GM15510 (cell line): Measurements from ENCODE around the gene CCN5.

Source experiments
- POLR2A ChIP-seq: IDR thresholded peaks from 3 replicates; pipeline ENCODE4 v1.6.1; 2011; ENCODE audit warnings: borderline replicate concordance; ENCODE audit not compliant: insufficient read length; ENCODE audit errors: extremely low read depth

Gene CCN5

DNA sequence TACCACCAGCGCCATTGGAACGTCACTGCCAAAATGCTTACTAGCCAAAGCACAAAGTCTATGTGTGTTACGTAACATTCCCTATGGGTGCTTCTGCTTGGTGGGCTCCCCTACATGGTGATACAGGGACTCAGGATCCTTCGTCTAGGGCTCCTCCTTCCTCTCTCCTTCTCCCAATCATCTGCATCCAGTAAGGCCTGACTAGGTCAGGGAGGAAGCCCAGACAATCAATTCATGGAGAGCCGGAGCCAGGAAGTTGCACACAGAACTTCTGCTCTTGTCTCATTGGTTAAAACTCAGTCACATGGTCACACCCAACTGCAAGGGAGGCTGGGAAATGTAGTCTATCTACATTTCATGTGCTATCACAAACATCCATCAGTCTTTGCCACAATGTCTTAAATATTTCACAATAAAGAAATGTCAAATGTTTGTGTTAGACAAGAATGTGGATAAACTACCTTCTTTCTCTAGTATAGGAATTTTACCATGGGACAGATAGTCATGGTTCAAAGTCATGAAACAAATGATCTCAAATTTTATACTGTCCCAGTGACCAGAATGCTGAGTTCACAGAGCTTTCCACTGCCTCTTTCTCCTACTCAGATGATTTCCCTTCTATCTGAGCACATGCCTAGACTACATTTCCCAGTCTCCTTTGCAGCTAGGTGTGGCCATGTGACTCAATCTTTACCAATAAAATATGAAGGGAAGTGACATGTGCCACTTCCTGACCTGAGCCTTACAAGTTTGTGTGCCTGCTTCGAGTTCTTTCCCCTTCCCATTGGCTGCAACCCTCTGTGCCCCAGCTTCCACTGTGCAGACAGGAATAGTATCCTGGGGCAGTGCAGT, 21.2 kb downstream of the CCN5 start:
- TF ChIP-seq POLR2A = no peak

DNA sequence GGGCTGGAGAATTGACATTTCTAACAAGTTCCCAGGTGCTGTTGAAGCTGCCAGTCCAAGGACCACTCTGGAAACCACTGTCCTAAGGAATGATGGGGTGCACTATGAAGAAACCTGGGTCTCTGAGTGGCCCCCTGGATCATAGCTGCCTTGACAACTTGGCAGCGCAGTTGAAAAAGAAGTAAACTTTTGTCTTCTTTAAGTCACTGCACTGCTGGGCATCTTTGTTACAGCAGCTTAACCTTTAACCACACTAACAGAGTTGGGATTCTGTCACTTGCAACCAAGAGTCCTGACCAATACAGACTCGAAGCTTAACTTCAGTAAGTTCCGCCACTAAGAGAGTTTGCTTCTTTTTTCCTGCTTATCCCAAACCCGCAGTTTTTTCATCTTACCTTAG, 21.9 kb downstream of the CCN5 start:
- no peak for TF ChIP-seq POLR2A

DNA sequence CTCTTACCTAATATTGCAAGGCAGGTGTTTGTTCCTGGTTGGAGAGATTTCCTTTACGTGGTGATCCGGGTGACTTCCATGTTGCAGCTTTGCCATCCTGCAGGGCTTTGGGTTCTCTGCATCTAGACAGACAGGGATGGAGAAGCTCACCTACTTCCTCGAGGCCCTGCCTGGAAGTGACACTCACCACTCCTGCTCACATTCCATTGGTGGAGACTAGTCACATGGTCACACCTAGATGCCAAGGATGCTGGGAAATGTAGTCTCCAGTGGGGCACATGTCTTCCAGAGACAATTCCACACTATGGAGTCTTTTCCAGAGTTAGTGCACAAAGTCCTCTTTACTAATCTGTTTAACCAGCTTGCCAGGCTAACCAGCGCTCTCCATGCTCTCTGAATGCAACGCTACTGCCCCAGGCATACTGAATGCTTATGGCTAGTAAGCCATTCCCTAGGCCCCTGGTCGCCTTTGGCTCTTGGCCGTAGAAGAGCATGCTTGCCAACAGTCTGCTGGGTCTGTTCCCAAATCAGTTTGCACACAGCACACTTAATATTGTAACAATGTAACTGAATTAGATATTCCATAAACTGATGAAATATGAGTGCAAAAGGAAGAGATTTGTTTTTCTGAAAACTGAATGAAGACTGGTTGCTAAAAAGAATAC, 23.8 kb downstream of the CCN5 start:
- TF ChIP-seq POLR2A = no peak

DNA sequence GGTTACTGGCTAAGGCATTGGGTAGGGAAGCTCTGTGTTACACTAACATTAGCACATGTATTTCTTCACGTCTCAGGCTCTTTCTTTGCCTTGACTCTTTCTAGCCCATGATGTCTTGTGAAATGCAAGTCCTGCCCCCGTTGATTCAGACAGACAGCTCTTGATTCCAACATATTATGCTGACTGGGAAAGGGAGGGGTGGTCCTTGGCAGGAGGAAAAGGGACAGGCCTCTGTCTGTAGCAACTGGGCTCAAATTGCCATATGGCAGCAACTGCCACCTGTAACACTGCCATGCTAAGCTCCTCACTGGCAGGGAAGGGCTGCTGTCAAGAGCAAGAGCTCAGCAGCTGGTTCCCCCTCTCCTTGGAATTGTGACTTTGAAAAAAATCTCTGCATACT, 24.8 kb downstream of the CCN5 start:
- TF ChIP-seq POLR2A = no peak

DNA sequence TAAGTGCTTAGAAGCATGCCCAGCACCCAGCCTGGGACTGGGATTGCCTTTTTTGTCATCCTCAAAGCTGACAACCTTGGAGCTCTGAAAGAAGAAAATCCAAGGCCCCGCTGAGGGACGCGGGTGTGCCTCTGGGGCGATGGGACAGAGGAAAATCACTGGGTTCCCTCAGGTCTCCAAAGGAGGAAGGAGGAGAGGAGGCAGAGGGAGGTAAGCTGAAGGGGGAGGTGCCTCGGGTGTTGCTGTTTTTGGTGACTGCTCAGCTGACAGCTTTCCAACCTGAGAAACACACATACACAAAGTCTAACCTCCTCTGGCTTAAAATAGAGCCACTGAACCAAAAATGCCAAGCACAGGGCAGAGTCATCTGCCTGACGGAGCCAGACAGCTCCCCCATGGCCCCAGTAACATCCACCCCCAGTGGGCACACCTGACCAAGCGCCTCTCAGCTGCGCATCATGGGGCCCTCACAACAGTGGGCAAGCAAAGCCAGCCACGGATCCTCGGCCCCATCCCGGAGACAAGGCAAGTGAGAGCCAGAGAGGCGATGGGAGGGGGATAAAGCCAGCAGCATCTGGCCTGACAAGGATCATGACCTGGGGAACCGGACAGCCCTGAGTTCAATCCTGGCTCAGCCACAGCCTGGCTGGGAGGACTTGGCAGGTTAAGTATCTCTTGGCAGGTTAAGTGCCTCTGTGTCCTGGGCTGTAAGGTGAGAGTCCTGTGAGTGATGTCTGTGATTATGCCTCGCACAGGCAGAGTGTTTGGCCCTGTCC, 27.3 kb downstream of the CCN5 start:
- TF ChIP-seq POLR2A = no peak

DNA sequence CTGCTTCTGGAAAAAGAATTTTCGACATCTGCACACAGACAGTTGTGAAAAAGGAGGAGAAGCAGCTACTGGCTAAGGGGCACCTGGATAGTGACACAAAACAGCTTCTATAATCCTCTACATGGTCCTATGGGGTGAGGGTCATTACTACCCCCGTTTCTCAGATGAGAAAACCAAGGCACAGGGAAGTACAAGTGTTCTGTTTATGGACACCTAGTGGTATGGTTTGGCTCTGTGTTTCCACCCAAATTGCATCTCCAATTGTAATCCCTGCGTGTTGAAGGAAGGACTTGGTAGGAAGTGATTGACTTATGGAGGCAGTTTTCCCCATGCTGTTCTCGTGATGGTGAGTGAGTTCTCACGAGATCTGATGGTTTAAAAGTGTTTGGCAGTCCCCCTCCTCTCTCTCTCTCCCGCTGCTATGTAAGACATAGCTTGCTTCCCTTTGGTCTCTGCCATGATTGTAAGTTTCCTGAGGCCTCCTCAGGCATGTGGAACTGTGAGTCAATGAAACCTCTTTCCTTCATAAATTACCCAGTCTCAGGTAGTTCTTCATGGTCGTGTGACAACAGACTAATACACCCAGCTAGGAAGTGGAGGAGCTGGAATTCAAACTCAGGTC, 28.0 kb downstream of the CCN5 start:
- TF ChIP-seq POLR2A = no peak

DNA sequence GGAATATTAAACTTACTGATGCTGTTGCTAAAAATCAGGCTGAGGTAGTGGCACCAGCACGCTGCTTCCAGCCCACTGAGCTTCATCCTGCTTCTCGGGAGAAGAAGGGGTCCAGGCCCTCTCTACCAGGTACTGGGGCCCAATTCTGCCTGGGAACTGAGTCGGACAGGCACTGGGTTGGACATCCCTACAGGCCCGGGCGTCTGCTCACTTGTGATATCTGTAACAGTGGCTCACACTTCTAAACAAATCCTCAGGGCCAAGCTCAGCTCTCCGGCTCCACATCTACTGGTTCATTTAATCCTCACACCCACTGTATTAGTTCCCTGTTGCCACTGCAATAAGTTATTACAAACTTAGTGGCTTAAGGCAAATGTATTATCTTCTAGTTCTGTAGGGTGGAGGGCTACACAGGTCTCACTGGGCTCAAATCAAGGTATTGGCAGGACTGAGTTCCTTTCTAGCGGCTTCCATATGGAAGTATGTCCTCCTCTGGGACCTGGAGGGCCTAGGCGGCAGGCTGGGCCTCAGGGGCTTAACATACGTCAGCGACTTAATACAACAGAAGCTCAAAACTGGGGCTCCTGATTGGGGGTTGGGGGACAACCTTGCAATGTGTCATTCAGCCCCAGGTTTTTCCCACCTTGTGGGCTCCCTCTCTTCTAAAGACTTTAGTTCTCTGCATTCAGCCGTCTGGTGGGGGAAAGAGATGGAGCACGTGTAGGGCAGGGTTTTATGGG, 28.9 kb downstream of the CCN5 start:
- no peak for TF ChIP-seq POLR2A

DNA sequence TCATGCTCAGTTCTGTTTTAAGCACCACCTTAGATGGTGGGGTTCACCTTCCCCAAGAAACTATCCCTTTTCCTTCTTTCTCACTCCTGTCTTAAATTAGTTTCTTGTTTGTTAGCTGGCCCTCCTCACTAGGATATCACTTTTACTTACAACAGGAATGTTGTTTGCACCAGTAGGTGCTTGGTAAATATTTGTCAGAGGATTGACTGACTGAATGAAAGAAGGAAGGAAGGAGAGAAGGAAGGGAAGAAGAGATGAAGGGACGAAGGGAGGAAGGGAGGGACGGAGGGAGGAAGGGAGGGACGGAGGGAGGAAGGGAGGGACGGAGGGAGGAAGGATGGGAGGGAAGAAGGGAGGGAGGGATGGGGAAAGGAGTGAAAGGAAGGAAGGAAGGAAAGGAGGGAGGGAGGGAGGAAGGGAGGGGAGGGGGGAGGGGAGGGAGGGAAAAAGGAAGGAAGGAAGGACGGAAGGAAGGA, 30.0 kb downstream of the CCN5 start:
- TF ChIP-seq POLR2A = no peak

DNA sequence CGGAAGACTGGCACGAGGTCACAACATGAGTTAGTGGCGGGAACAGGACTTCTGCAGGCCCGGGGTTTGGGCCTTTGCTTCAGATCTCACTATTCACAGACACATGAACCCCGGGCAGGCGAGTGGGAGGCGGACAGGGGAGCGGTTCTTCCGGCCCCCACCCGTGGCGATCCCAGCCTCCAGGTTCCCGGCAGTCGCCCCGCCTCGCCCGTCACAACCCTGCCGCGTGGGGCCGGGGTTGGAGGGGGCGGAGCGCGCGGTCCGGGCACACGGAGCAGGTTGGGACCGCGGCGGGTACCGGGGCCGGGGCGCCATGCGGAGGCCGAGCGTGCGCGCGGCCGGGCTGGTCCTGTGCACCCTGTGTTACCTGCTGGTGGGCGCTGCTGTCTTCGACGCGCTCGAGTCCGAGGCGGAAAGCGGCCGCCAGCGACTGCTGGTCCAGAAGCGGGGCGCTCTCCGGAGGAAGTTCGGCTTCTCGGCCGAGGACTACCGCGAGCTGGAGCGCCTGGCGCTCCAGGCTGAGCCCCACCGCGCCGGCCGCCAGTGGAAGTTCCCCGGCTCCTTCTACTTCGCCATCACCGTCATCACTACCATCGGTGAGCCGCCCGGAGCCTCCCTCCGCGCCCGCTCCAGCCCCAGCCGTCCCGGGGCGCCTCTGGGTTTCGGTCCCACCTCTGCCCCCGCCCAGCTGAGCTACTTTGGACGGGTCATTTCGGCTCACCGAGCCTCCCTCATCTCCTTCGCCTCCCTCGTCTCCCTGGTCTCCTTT, 30.6 kb downstream of the CCN5 start, which contains the start of gene KCNK15:
Gene KCNK15 (plus strand): TSS at position 268 of the 769 bp plus-strand sequence. CDS start 46 bp downstream, at position 314.
- no peak for TF ChIP-seq POLR2A

DNA sequence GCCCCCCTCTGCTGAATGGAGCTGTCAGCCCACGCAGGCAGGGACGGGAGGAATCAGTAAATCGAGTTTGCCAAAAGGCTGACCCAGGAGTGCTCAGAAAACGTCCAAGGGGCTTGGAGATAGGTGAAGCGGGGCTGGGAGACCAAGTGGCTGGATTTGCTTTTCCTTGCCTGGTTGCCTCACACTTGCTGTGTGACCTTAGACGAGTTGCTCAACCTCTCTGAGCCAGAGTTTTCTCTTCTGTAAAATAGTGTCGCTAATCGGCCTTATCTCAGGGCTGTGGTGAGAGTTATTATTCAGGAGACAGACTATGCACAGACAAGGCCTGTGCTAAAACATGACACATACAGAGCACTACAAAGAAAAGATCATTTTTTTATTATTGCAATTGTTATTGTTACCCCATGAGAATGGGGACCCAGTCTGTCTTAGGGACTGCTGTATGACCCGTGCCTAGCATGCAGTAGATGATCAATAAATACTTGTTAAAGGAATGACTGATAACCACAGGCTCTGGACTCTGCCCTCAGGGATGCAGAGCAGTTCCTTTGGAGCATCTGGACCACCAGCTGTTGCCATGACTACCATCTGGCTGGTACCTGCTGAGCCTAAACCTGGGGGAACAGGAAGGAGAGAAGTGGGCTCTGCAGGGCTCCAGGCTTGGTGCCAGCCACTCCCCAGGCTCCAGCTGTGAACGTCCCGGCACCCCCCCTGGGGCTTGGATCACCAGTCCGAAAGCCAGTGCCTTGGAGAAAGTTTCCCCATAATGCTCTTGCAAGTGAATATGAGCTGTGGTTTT, 31.4 kb downstream of the CCN5 start:
- no peak for TF ChIP-seq POLR2A

DNA sequence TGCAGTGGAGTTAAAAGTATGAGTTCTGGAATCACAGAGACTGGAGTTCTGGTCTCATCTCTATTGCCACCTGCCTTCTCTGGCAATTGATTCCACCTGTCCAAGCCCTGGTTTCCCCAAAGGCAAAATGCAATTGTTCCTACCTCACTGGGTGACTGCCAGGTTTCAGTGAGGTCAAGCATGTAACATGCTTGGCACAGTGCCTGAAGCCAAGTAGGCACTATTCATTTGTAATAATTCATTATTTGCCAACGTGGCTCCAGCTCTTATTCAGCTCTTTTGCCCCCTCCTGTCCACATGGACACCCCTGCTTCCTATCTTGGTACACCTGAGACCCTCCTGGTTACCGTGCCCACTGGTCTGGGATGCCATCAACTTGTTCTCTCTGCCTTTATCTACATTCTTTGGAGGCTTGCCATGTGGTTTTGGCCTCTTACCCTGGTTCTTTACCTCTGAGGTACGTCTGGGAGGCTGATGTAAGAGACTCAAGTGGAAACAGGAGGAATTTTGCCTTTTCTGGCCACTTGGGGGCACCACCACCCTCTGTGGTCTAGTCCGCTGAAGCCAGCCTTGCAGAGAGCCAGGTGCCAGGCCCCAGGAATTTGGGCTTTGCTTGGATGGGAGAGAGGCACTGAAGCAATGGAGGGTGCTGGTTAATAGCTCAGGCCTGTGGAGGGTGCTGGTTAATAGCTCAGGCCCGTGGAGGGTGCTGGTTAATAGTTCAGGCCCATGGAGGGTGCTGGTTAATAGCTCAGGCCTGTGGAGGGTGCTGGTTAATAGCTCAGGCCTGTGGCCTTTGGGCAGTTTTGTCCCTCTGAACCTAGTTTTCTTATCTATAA, 32.2 kb downstream of the CCN5 start:
- TF ChIP-seq POLR2A = no peak

DNA sequence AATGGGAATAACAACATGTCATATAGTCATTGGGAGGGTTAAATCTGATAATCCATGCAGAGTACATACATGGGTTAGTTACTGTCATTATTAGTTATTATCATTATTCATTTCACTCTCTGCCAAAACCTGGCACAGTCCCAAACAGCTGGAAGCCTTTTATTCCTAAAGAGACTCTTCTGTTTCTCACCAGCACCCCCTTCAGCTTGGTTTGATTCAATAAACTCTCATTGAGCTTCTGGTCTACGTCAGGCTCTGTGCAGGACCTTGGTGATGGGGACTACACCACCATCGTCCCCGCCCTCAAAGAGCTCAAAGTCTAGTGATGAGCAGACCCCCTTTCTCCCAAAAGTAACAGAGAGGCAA, 32.8 kb downstream of the CCN5 start:
- no peak for TF ChIP-seq POLR2A

DNA sequence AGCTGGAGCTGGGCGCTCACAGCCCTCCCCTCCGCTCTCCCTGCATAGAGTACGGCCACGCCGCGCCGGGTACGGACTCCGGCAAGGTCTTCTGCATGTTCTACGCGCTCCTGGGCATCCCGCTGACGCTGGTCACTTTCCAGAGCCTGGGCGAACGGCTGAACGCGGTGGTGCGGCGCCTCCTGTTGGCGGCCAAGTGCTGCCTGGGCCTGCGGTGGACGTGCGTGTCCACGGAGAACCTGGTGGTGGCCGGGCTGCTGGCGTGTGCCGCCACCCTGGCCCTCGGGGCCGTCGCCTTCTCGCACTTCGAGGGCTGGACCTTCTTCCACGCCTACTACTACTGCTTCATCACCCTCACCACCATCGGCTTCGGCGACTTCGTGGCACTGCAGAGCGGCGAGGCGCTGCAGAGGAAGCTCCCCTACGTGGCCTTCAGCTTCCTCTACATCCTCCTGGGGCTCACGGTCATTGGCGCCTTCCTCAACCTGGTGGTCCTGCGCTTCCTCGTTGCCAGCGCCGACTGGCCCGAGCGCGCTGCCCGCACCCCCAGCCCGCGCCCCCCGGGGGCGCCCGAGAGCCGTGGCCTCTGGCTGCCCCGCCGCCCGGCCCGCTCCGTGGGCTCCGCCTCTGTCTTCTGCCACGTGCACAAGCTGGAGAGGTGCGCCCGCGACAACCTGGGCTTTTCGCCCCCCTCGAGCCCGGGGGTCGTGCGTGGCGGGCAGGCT, 35.1 kb downstream of the CCN5 start:
- TF ChIP-seq POLR2A = no peak
